Type B pancreatic cell (in vitro differentiated cells): ENCODE results near the gene RRP15. TPM values are rescaled to one million over a fixed set of nuclear protein-coding genes. Genes with fewer than 3 reads are reported as not detected.

ENCODE experiments used
- DNase-seq: peaks from one replicate; pipeline ENCODE4 v3.0.0; 2021; ENCODE audit warnings: mixed read lengths; ENCODE audit not compliant: unreplicated experiment; ENCODE audit errors: extremely low spot score
- H3K27ac Mint-ChIP-seq: 2 replicates; pipeline ENCODE4 v1.8.0; 2021; ENCODE audit warnings: mild to moderate bottlenecking, mixed read lengths
- H3K27me3 Mint-ChIP-seq: 2 replicates; pipeline ENCODE4 v1.8.0; 2021; ENCODE audit warnings: mixed read lengths
- H3K36me3 Mint-ChIP-seq: 2 replicates; pipeline ENCODE4 v1.8.0; 2021; ENCODE audit warnings: mixed read lengths
- H3K4me1 Mint-ChIP-seq: one replicate; pipeline ENCODE4 v1.8.0; 2021; ENCODE audit warnings: mixed read lengths; ENCODE audit not compliant: unreplicated experiment
- H3K4me3 Mint-ChIP-seq: 2 replicates; pipeline ENCODE4 v1.8.0; 2021; ENCODE audit warnings: mild to moderate bottlenecking, mixed read lengths
- H3K9me3 Mint-ChIP-seq: 2 replicates; pipeline ENCODE4 v1.8.0; 2021; ENCODE audit warnings: mixed read lengths
- total RNA-seq: library from RNA; stranded (reverse); gene quantifications from 2 replicates; pipeline ENCODE4 v1.2.1, GENCODE V29; 2021; ENCODE audit warnings: low replicate concordance
- TF ChIP-seq, protein P1 (sequence below): fragments of 200-600 bp; sonication (generic); conservative IDR thresholded peaks from 2 replicates; pipeline ENCODE4 v1.5.0; 2021; ENCODE audit warnings: antibody characterized with exemption, mild to moderate bottlenecking

Gene RRP15
- total RNA-seq, 1 donor from 2014 or later = 22.9 TPM

DNA sequence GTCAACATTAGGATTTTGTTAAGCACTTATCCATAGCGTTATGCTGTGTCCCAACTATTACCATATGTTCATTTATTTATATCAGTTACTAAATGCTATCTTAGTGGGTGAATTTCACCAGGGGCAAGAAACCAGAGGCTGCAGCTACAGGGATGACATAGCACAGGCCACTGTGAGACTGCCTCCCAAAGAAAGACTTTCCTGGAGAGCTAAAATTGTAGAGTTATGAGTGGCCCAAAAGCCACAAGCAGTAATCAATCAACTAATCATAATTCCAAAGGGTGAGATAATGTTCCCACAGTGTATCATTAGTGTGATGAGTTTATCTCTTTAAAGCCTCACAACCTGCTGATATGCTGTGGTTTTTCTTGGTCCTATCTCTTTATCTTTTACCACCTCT is 56.2 kb downstream of the RRP15 start:
- H3K36me3 Mint-ChIP-seq = no peaks in the 10 kb centered on the region
- no peaks in the 10 kb centered on the region for H3K9me3 Mint-ChIP-seq
- TF ChIP-seq, protein P1, sequence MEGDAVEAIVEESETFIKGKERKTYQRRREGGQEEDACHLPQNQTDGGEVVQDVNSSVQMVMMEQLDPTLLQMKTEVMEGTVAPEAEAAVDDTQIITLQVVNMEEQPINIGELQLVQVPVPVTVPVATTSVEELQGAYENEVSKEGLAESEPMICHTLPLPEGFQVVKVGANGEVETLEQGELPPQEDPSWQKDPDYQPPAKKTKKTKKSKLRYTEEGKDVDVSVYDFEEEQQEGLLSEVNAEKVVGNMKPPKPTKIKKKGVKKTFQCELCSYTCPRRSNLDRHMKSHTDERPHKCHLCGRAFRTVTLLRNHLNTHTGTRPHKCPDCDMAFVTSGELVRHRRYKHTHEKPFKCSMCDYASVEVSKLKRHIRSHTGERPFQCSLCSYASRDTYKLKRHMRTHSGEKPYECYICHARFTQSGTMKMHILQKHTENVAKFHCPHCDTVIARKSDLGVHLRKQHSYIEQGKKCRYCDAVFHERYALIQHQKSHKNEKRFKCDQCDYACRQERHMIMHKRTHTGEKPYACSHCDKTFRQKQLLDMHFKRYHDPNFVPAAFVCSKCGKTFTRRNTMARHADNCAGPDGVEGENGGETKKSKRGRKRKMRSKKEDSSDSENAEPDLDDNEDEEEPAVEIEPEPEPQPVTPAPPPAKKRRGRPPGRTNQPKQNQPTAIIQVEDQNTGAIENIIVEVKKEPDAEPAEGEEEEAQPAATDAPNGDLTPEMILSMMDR = no peak
- H3K27me3 Mint-ChIP-seq = peaks cover 11% of the 10 kb centered on the region
- peaks cover 38% of the 10 kb centered on the region for H3K4me1 Mint-ChIP-seq
- H3K4me3 Mint-ChIP-seq = no peak overlapping the region
- no peak for DNase-seq
- H3K27ac Mint-ChIP-seq = no peak overlapping the region

DNA sequence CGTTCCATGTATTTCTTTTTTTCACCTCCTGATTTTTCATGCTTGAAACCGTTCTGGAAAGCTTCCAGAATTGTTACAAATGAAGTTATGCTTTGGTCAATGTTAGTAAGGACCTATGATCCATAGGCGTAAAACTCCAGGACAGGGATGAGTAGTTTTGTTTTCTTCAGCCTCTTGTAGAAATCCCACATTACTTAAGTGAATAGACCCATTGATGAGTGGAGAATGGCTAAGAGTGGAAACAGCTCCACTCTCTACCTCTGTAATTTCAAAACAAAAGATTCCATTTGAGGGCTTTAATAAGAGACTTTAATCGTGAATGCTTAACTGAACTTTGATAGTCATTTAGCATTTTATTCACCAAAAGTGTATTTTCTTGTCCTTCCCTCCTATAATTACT is 57.0 kb downstream of the RRP15 start:
- H3K9me3 Mint-ChIP-seq = no peaks in the 10 kb centered on the region
- TF ChIP-seq, protein P1 = no peak
- no peak for DNase-seq
- peaks cover 19% of the 10 kb centered on the region for H3K27me3 Mint-ChIP-seq
- no peak overlapping the region for H3K4me3 Mint-ChIP-seq
- peaks cover 33% of the 10 kb centered on the region for H3K4me1 Mint-ChIP-seq
- no peak overlapping the region for H3K27ac Mint-ChIP-seq
- H3K36me3 Mint-ChIP-seq = peaks cover 2% of the 10 kb centered on the region

DNA sequence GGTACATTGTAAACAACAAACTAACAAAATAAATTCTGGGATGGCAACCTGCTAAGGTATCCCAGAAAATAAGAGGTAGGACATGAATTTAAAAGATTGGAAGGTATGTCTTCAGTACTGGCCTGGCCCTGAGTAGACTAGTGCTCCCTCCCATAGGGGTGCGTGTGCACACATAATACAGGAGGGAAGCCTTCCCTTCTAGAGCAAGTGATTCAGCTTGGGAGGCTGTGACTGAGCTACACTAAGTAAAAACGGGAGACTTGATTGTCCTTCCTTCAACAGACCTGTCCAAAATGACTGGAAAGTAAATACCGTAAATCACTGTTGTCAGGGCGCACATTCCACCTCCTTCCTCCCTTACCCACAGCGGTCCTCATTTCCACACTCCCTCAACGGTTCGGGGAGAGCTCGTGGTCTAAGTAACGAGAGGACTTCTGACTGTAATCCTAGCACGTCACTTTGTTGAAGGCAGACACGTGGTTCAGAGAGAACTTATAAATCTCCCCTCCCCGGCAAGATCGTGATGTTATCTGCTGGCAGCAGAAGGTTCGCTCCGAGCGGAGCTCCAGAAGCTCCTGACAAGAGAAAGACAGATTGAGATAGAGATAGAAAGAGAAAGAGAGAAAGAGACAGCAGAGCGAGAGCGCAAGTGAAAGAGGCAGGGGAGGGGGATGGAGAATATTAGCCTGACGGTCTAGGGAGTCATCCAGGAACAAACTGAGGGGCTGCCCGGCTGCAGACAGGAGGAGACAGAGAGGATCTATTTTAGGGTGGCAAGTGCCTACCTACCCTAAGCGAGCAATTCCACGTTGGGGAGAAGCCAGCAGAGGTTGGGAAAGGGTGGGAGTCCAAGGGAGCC is 60.0 kb downstream of the RRP15 start, which contains the start of gene TGFB2:
Gene TGFB2 (plus strand): TSS at position 523 of the 859 bp plus-strand sequence. CDS start 1,366 bp downstream, outside the sequence.
- Mint-ChIP-seq H3K9me3 (no peaks in the 10 kb centered on the region), H3K4me3 (no peak within 1 kb of the TSS), H3K27ac (peak within 1 kb of the TSS; percentile 85), H3K36me3 (peaks cover 9% of the 10 kb centered on the region), H3K27me3 (peaks cover 37% of the 10 kb centered on the region), H3K4me1 (peaks cover 25% of the 10 kb centered on the region)
- no peak for DNase-seq
- TF ChIP-seq, protein P1 = no peak

DNA sequence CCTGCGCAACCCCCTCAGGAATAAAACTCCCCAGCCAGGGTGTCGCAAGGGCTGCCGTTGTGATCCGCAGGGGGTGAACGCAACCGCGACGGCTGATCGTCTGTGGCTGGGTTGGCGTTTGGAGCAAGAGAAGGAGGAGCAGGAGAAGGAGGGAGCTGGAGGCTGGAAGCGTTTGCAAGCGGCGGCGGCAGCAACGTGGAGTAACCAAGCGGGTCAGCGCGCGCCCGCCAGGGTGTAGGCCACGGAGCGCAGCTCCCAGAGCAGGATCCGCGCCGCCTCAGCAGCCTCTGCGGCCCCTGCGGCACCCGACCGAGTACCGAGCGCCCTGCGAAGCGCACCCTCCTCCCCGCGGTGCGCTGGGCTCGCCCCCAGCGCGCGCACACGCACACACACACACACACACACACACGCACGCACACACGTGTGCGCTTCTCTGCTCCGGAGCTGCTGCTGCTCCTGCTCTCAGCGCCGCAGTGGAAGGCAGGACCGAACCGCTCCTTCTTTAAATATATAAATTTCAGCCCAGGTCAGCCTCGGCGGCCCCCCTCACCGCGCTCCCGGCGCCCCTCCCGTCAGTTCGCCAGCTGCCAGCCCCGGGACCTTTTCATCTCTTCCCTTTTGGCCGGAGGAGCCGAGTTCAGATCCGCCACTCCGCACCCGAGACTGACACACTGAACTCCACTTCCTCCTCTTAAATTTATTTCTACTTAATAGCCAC is 60.7 kb downstream of the RRP15 start:
- Mint-ChIP-seq H3K4me1 (peaks cover 19% of the 10 kb centered on the region), H3K27ac (peak overlapping the region; percentile 85), H3K27me3 (peaks cover 37% of the 10 kb centered on the region), H3K9me3 (no peaks in the 10 kb centered on the region), H3K36me3 (peaks cover 9% of the 10 kb centered on the region), H3K4me3 (no peak overlapping the region)
- DNase-seq = peak; percentile 81
- TF ChIP-seq, protein P1 = peak; percentile 47

DNA sequence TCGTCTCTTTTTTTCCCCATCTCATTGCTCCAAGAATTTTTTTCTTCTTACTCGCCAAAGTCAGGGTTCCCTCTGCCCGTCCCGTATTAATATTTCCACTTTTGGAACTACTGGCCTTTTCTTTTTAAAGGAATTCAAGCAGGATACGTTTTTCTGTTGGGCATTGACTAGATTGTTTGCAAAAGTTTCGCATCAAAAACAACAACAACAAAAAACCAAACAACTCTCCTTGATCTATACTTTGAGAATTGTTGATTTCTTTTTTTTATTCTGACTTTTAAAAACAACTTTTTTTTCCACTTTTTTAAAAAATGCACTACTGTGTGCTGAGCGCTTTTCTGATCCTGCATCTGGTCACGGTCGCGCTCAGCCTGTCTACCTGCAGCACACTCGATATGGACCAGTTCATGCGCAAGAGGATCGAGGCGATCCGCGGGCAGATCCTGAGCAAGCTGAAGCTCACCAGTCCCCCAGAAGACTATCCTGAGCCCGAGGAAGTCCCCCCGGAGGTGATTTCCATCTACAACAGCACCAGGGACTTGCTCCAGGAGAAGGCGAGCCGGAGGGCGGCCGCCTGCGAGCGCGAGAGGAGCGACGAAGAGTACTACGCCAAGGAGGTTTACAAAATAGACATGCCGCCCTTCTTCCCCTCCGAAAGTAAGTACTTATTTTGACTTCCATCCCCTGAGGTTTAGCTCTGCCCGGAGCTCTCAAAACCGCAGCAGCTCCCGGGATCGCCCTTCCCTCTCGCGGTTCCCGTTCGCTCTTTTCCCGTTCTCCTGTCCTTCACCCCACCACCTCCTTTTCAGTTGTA is 61.5 kb downstream of the RRP15 start:
- H3K27me3 Mint-ChIP-seq = peaks cover 42% of the 10 kb centered on the region
- DNase-seq = no peak
- H3K27ac Mint-ChIP-seq = peak overlapping the region; percentile 85
- TF ChIP-seq, protein P1 = no peak
- H3K36me3 Mint-ChIP-seq = peaks cover 16% of the 10 kb centered on the region
- no peaks in the 10 kb centered on the region for H3K9me3 Mint-ChIP-seq
- peaks cover 19% of the 10 kb centered on the region for H3K4me1 Mint-ChIP-seq
- H3K4me3 Mint-ChIP-seq = no peak overlapping the region
